Mucosa of descending colon (tissue), 3 donors: ENCODE data around the gene IMPA2. TPM values are rescaled to one million over a fixed set of nuclear protein-coding genes. Genes with fewer than 3 reads are reported as not detected.

ENCODE experiments used
- ATAC-seq: fragments of 200-7000 bp; cut with Tn5 transposase; one replicate; pipeline ENCODE4 v1.9.1; 2020; ENCODE audit warnings: mild to moderate bottlenecking, moderate library complexity
- DNase-seq, 3 donors: peaks; one replicate each; pipeline ENCODE4 v3.0.0-alpha.2; 2020
- H3K36me3 ChIP-seq: fragments of 200-600 bp; one replicate; pipeline ENCODE4 v1.8.0; 2021; ENCODE audit warnings: low read depth, mild to moderate bottlenecking
- H3K4me1 ChIP-seq: fragments of 200-600 bp; one replicate; pipeline ENCODE4 v1.8.0; 2021; ENCODE audit warnings: low read depth, mild to moderate bottlenecking
- H3K4me3 ChIP-seq: fragments of 200-600 bp; one replicate; pipeline ENCODE4 v1.8.0; 2021; ENCODE audit warnings: mild to moderate bottlenecking
- H3K9me3 ChIP-seq: fragments of 200-600 bp; one replicate; pipeline ENCODE4 v1.8.0; 2021; ENCODE audit warnings: mild to moderate bottlenecking
- intact Hi-C, 2 donors: fragments of 100-400 bp; cut with DNase I in 1 of 2; cut with micrococcal nuclease in 1 of 2; formaldehyde crosslinking; loops; one replicate each; pipeline versions ENCODE4 v1.11.0 to v1.11.1; 2022; cut with DNase I, micrococcal nuclease
- total RNA-seq, 3 donors: library from RNA; stranded (reverse); fragmentation: NEBNext Ultra II Directional in 2 of 3; extraction: Animal tissue kit (Norgen Biotek cat#: 25700) in 2 of 3; gene quantifications; one replicate each; pipeline versions ENCODE4 v1.2.1 to v1.2.4, GENCODE V29; 2021 to 2023
- TF ChIP-seq, protein P1 (sequence below): fragments of 200-600 bp; IDR thresholded peaks from one replicate; pipeline ENCODE4 v1.8.0; 2022; ENCODE audit warnings: antibody characterized with exemption, mild to moderate bottlenecking
- donor health status: DM: no; HTN: no; CAD: no; lungs with moderate emphysema.
- donor health status: DM: no; HTN: no; CAD: no.
- donor health status: DM: no; HTN: yes; CAD: no.

The IMPA2 gene
- total RNA-seq, 3 donors from 2014 or later: 58.0 to 152 (median 117) TPM

DNA sequence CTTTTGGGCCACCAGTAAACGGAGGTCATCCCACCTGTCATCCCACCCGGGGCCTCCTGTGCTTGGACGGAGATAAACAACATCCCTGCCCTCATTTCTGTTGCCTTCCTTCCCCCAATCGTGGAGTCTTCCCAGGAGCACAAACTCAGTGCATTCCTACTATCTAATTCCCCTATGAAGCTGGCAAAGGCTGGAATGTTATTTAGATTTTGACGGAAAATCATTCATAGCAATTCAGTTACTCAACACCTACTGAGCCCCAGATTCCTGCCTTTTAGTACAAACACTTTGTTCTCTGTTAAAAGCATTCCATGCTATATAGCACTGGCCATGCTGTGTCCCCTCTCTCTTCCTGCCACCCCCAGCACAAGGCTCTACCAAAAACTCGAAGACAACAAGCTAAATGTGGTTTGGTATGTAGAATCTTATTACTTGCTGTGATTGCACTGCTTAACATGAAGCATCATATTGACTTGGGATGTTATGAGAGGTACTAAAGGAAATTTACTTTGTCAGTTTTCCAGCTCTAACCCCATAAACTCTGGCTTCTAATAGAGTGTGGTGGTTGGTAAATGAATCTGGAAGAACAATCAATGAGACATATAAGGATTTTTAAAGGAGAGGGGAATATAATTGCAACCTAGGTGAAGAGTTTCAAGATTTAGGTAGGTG is 32.3 kb upstream of the IMPA2 start:
- Histone ChIP-seq H3K4me3 (no peak overlapping the region), H3K9me3 (no peaks in the 10 kb centered on the region), H3K4me1 (peaks cover 19% of the 10 kb centered on the region), H3K36me3 (no peaks in the 10 kb centered on the region)
- no peak for DNase-seq
- TF ChIP-seq, protein P1, sequence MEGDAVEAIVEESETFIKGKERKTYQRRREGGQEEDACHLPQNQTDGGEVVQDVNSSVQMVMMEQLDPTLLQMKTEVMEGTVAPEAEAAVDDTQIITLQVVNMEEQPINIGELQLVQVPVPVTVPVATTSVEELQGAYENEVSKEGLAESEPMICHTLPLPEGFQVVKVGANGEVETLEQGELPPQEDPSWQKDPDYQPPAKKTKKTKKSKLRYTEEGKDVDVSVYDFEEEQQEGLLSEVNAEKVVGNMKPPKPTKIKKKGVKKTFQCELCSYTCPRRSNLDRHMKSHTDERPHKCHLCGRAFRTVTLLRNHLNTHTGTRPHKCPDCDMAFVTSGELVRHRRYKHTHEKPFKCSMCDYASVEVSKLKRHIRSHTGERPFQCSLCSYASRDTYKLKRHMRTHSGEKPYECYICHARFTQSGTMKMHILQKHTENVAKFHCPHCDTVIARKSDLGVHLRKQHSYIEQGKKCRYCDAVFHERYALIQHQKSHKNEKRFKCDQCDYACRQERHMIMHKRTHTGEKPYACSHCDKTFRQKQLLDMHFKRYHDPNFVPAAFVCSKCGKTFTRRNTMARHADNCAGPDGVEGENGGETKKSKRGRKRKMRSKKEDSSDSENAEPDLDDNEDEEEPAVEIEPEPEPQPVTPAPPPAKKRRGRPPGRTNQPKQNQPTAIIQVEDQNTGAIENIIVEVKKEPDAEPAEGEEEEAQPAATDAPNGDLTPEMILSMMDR: no peak
- no peak for ATAC-seq
- intact Hi-C loops: no loop called here

- ATAC-seq (no peak), DNase-seq (no peak)
- Histone ChIP-seq H3K36me3 (no peaks in the 10 kb centered on the region), H3K4me1 (peaks cover 19% of the 10 kb centered on the region), H3K9me3 (no peaks in the 10 kb centered on the region), H3K4me3 (no peak overlapping the region)
- TF ChIP-seq, protein P1: no peak
- intact Hi-C loops: no loop called here
Observed at GRCh38 chr18:11950824-11951223, 30.5 kb upstream of the IMPA2 start.

GRCh38 chr18:11951390-11951851 is 29.9 kb upstream of the IMPA2 start:
- H3K4me3 ChIP-seq: no peak overlapping the region

GRCh38 chr18:11953113-11953512 is 28.2 kb upstream of the IMPA2 start:
- TF ChIP-seq, protein P1: no peak
- DNase-seq: no peak
- no peak overlapping the region for H3K4me3 ChIP-seq

More at GRCh38 chr18:11951390-11951851, 29.9 kb upstream of the IMPA2 start:
- Histone ChIP-seq H3K36me3 (no peaks in the 10 kb centered on the region), H3K9me3 (no peaks in the 10 kb centered on the region), H3K4me1 (peaks cover 14% of the 10 kb centered on the region)
- TF ChIP-seq, protein P1: no peak
- DNase-seq (no peak), ATAC-seq (no peak)
- intact Hi-C loops: no loop called here

GRCh38 chr18:11955239-11956029 is 25.9 kb upstream of the IMPA2 start:
- TF ChIP-seq, protein P1: no peak
- intact Hi-C loops: no loop called here
- DNase-seq (no peak), ATAC-seq (no peak)
- Histone ChIP-seq H3K36me3 (no peaks in the 10 kb centered on the region), H3K4me3 (no peak overlapping the region), H3K4me1 (no peaks in the 10 kb centered on the region), H3K9me3 (peaks cover 9% of the 10 kb centered on the region)

More at GRCh38 chr18:11953113-11953512, 28.2 kb upstream of the IMPA2 start:
- no peak for ATAC-seq
- no peaks in the 10 kb centered on the region for H3K4me1 ChIP-seq
- peaks cover 7% of the 10 kb centered on the region for H3K9me3 ChIP-seq
- intact Hi-C loops: no loop called here
- H3K36me3 ChIP-seq: no peaks in the 10 kb centered on the region
